HepG2 (cell line): ENCODE measurements around the gene GPC3. TPM values are rescaled to one million over a fixed set of nuclear protein-coding genes. Genes with fewer than 3 reads are reported as not detected.

Source experiments
- ARNT2 ChIP-seq: sonication (generic); formaldehyde crosslinking; IDR thresholded peaks from 2 replicates; pipeline ENCODE4 v1.8.0; 2022; ENCODE audit warnings: mild to moderate bottlenecking, low read depth, missing genetic modification reagents, moderate library complexity
- BCLAF1 ChIP-seq: fragments of 450-650 bp; IDR thresholded peaks from 2 replicates; pipeline ENCODE4 v1.6.1; 2017; ENCODE audit warnings: mild to moderate bottlenecking
- CENPT ChIP-seq: sonication (generic); formaldehyde crosslinking; IDR thresholded peaks from 2 replicates; pipeline ENCODE4 v1.8.0; 2022; ENCODE audit warnings: low read depth, mild to moderate bottlenecking, moderate library complexity, missing genetic modification reagents
- CTCF ChIP-seq: sonication (generic); formaldehyde crosslinking; IDR thresholded peaks from 2 replicates; pipeline ENCODE4 v1.5.0; 2020; ENCODE audit warnings: mild to moderate bottlenecking, missing genetic modification reagents, moderate library complexity
- DBP ChIP-seq: sonication (generic); formaldehyde crosslinking; IDR thresholded peaks from 2 replicates; pipeline ENCODE4 v1.4.0; 2020; ENCODE audit warnings: missing genetic modification reagents; ENCODE audit errors: not compliant biosample characterization
- JUN ChIP-seq: sonication (generic); formaldehyde crosslinking; IDR thresholded peaks from 2 replicates; pipeline ENCODE4 v1.4.0; 2020; ENCODE audit warnings: mild to moderate bottlenecking, missing genetic modification reagents
- KDM3A ChIP-seq: IDR thresholded peaks from 2 replicates; pipeline ENCODE4 v1.6.1; 2018; ENCODE audit warnings: low read depth, missing compliant biosample characterization
- KLF12 ChIP-seq: sonication (generic); formaldehyde crosslinking; IDR thresholded peaks from 2 replicates; pipeline ENCODE4 v1.4.0; 2020; ENCODE audit warnings: missing genetic modification reagents, borderline replicate concordance
- NFIB ChIP-seq: sonication (generic); formaldehyde crosslinking; IDR thresholded peaks from 2 replicates; pipeline ENCODE4 v1.9.0; 2021; ENCODE audit warnings: missing genetic modification reagents, mild to moderate bottlenecking, borderline replicate concordance
- NR2F1 ChIP-seq, 2 experiments: fragments of 450-650 bp in 1 of 2; formaldehyde crosslinking in 1 of 2; IDR thresholded peaks; 2 replicates each; pipeline versions ENCODE4 v1.5.0 to v1.6.1; 2016 to 2020; ENCODE audit warnings: mild to moderate bottlenecking in 1 of 2, missing compliant biosample characterization in 1 of 2, missing genetic modification reagents in 1 of 2, moderate library complexity in 1 of 2
- PPARG ChIP-seq: conservative IDR thresholded peaks from 2 replicates; pipeline ENCODE4 v1.6.1; 2016; ENCODE audit warnings: missing biosample characterization, missing genetic modification reagents
- ZBTB44 ChIP-seq: sonication (generic); formaldehyde crosslinking; IDR thresholded peaks from 2 replicates; pipeline ENCODE4 v1.4.0; 2020; ENCODE audit warnings: missing genetic modification reagents
- ZC3H13 ChIP-seq: sonication (generic); formaldehyde crosslinking; IDR thresholded peaks from 2 replicates; pipeline ENCODE4 v1.8.1; 2023; ENCODE audit warnings: mild to moderate bottlenecking, missing genetic modification reagents, moderate library complexity
- ZNF12 ChIP-seq: sonication (generic); formaldehyde crosslinking; IDR thresholded peaks from 2 replicates; pipeline ENCODE4 v1.5.0; 2020; ENCODE audit warnings: missing genetic modification reagents
- ZNF292 ChIP-seq: sonication (generic); formaldehyde crosslinking; IDR thresholded peaks from 2 replicates; pipeline ENCODE4 v1.8.1; 2022; ENCODE audit warnings: mild to moderate bottlenecking, low read depth, missing genetic modification reagents, borderline replicate concordance
- ZNF30 ChIP-seq: sonication (generic); formaldehyde crosslinking; IDR thresholded peaks from 2 replicates; pipeline ENCODE4 v1.5.0; 2020; ENCODE audit warnings: mild to moderate bottlenecking, missing genetic modification reagents
- ZNF317 ChIP-seq: sonication (generic); formaldehyde crosslinking; IDR thresholded peaks from 2 replicates; pipeline ENCODE4 v1.5.0; 2020; ENCODE audit warnings: mild to moderate bottlenecking, missing genetic modification reagents
- ZNF34 ChIP-seq: sonication (generic); formaldehyde crosslinking; IDR thresholded peaks from 2 replicates; pipeline ENCODE4 v1.4.0; 2020; ENCODE audit warnings: mild to moderate bottlenecking, missing genetic modification reagents, borderline replicate concordance
- ZNF430 ChIP-seq: sonication (generic); formaldehyde crosslinking; IDR thresholded peaks from 2 replicates; pipeline ENCODE4 v1.9.0; 2021; ENCODE audit warnings: mild to moderate bottlenecking, missing genetic modification reagents
- ZNF44 ChIP-seq: sonication (generic); formaldehyde crosslinking; IDR thresholded peaks from 2 replicates; pipeline ENCODE4 v1.5.1; 2020; ENCODE audit warnings: mild to moderate bottlenecking, missing genetic modification reagents
- ZNF567 ChIP-seq: sonication (generic); formaldehyde crosslinking; IDR thresholded peaks from 2 replicates; pipeline ENCODE4 v1.8.1; 2023; ENCODE audit warnings: mild to moderate bottlenecking, missing genetic modification reagents, borderline replicate concordance
- ZNF614 ChIP-seq: IDR thresholded peaks from 2 replicates; pipeline ENCODE4 v1.6.1; 2018; ENCODE audit warnings: missing biosample characterization, missing genetic modification reagents, inconsistent platforms, borderline replicate concordance
- ZNF619 ChIP-seq: sonication (generic); formaldehyde crosslinking; IDR thresholded peaks from 2 replicates; pipeline ENCODE4 v1.4.0; 2020; ENCODE audit warnings: mild to moderate bottlenecking, missing genetic modification reagents
- polyA plus RNA-seq, 8 experiments: library from polyadenylated mRNA; depleted of rRNA in 3 of 8; stranded (reverse) in 7 of 8; unstranded in 1 of 8; fragments of >200 nt; fragmentation: Illumina TruSeq in 4 of 8; extraction: Trizol in 4 of 8; gene quantifications; 2 replicates each; pipeline versions ENCODE4 v1.2.1 to v1.2.3, GENCODE V29; 2011 to 2016; ENCODE audit warnings: low read depth in 4 of 8, missing spikeins in 1 of 8, mixed read lengths in 1 of 8; ENCODE audit not compliant: insufficient read depth in 1 of 8
- total RNA-seq, 5 experiments: library from RNA; depleted of rRNA; stranded (reverse); fragments of >200 nt; fragmentation: Illumina TruSeq; extraction: Trizol; gene quantifications; 2 replicates each; pipeline ENCODE4 v1.2.3, GENCODE V29; 2016; ENCODE audit warnings: low read depth in 1 of 5

Gene GPC3
- total and polyA plus RNA-seq, 2 of the 13 experiments (the other 11 are each of a cell fraction or from before 2014, with no cell fraction given), result 1,799 to 3,263 TPM

GRCh38 chrX:134006484-134007161 is 21.2 kb upstream of the GPC3 start (continued):
- TF ChIP-seq ZBTB44 (no peak), ZNF430 (CRISPR knock-in tag) (no peak), NFIB (CRISPR knock-in tag) (no peak), ZNF614 (CRISPR knock-in tag) (no peak), CENPT (no peak), KLF12 (CRISPR knock-in tag) (no peak), ZNF567 (CRISPR knock-in tag) (no peak), ZNF30 (CRISPR knock-in tag) (no peak), ZNF619 (CRISPR knock-in tag) (no peak), ZNF292 (no peak), ZNF12 (no peak), KDM3A (CRISPR knock-in tag) (no peak), CTCF (no peak), NR2F1 (CRISPR knock-in tag; IDR thresholded peaks at IDR 0.05) (peak; percentile 39 to 40; a peak in 2 of 4 replicates), ZC3H13 (CRISPR knock-in tag) (no peak), ARNT2 (CRISPR knock-in tag) (no peak), DBP (CRISPR knock-in tag) (no peak), PPARG (CRISPR knock-in tag) (peak; percentile 83; the same call in 1 of the 2 replicates), JUN (CRISPR knock-in tag) (no peak), ZNF44 (CRISPR knock-in tag) (no peak), BCLAF1 (no peak), ZNF317 (CRISPR knock-in tag) (no peak), ZNF34 (no peak)
